Activated T-cell treated with anti-CD3 and anti-CD28 coated beads, Interleukin-2, amount 50 U/mL, for 4 hours (primary cell): Measurements from ENCODE around the gene EYS. TPM values are rescaled to one million over a fixed set of nuclear protein-coding genes. Genes with fewer than 3 reads are reported as not detected.

Experiments
- ATAC-seq, 2 donors: fragments of 200-7000 bp; cut with Tn5 transposase; one replicate each; pipeline ENCODE4 v1.10.0; 2021
- DNase-seq: peaks from one replicate; pipeline ENCODE4 v3.0.0-alpha.2; 2020
- H3K27me3 Mint-ChIP-seq: one replicate; pipeline ENCODE4 v1.8.0; 2021; ENCODE audit warnings: low read depth, mixed read lengths
- H3K36me3 Mint-ChIP-seq: one replicate; pipeline ENCODE4 v1.8.0; 2022; ENCODE audit warnings: mixed read lengths; ENCODE audit not compliant: insufficient read depth
- H3K4me1 Mint-ChIP-seq: one replicate; pipeline ENCODE4 v1.8.0; 2021; ENCODE audit warnings: low read depth, mixed read lengths
- H3K4me3 Mint-ChIP-seq: one replicate; pipeline ENCODE4 v1.8.0; 2021; ENCODE audit warnings: mild to moderate bottlenecking, moderate library complexity, mixed read lengths
- H3K9me3 Mint-ChIP-seq: one replicate; pipeline ENCODE4 v1.8.0; 2021; ENCODE audit warnings: mixed read lengths
- total RNA-seq, 3 donors: library from RNA; stranded (reverse); gene quantifications; one replicate each; pipeline ENCODE4 v1.2.1, GENCODE V29; 2021

EYS gene
- total RNA-seq, 3 donors from 2014 or later = not detected

GRCh38 chr6:65295812-65296211 is 411.2 kb downstream of the EYS start:
- Mint-ChIP-seq H3K4me3 (no peak overlapping the region), H3K27me3 (no peaks in the 10 kb centered on the region)

DNA sequence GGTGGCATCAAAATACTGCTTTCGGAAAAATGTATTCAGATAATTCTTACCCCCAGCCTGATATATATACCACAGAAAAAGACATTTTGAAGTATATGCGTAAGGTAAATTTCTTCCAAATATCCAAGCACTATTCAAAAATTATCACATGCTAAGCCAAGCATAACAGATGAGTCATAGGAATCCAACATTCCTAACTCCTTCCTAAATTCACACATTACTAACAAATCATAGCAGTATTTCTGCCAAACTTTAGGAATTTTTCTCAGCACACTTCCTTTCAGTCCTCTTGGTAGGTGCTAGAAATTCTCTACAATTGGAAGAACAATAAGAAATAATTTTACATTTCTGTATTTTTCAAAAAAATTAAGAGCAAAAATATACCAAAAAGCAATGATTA is 417.5 kb downstream of the EYS start:
- Mint-ChIP-seq H3K27me3 (no peaks in the 10 kb centered on the region), H3K9me3 (peaks cover 3% of the 10 kb centered on the region), H3K36me3 (no peaks in the 10 kb centered on the region), H3K4me1 (no peaks in the 10 kb centered on the region), H3K4me3 (no peak overlapping the region)
- DNase-seq (no peak), ATAC-seq (no peak)

More at GRCh38 chr6:65295812-65296211, 411.2 kb downstream of the EYS start:
- DNase-seq (no peak), ATAC-seq (no peak)
- Mint-ChIP-seq H3K4me1 (no peaks in the 10 kb centered on the region), H3K9me3 (peaks cover 12% of the 10 kb centered on the region), H3K36me3 (no peaks in the 10 kb centered on the region)

DNA sequence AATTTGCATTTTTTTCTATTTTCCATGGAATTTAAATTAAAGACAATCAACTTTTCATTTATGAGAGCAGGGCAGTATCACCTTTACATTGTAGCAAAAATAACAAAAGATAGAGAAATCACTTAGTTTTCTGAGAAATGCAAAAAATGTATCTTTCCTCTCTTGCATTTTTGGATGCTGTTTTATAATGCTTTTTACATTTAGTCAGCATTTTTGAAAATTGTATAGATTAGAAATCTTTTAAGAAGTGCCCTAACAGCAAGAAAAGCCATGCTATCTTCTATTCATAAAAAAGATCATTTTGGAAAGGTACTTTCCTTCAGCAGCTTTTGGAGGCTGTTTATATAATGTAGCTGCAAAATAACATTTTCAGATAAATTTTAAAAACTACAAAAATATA is 421.8 kb downstream of the EYS start:
- Mint-ChIP-seq H3K4me1 (no peaks in the 10 kb centered on the region), H3K9me3 (no peaks in the 10 kb centered on the region), H3K36me3 (no peaks in the 10 kb centered on the region), H3K4me3 (no peak overlapping the region), H3K27me3 (no peaks in the 10 kb centered on the region)
- ATAC-seq = no peak
- no peak for DNase-seq

GRCh38 chr6:65280060-65280459 is 427.0 kb downstream of the EYS start:
- H3K4me3 Mint-ChIP-seq = no peak overlapping the region
- H3K27me3 Mint-ChIP-seq = no peaks in the 10 kb centered on the region
- no peak for ATAC-seq
- no peak for DNase-seq
- H3K4me1 Mint-ChIP-seq = no peaks in the 10 kb centered on the region
- no peaks in the 10 kb centered on the region for H3K9me3 Mint-ChIP-seq
- H3K36me3 Mint-ChIP-seq = no peaks in the 10 kb centered on the region

GRCh38 chr6:65262241-65262640 is 444.8 kb downstream of the EYS start:
- H3K27me3 Mint-ChIP-seq = no peaks in the 10 kb centered on the region
- ATAC-seq (no peak), DNase-seq (no peak)
- no peaks in the 10 kb centered on the region for H3K4me1 Mint-ChIP-seq
- peaks cover 7% of the 10 kb centered on the region for H3K9me3 Mint-ChIP-seq
- H3K4me3 Mint-ChIP-seq = no peak overlapping the region
- H3K36me3 Mint-ChIP-seq = no peaks in the 10 kb centered on the region

GRCh38 chr6:65259982-65260381 is 447.0 kb downstream of the EYS start:
- no peak for ATAC-seq
- Mint-ChIP-seq H3K27me3 (no peaks in the 10 kb centered on the region), H3K36me3 (no peaks in the 10 kb centered on the region), H3K4me1 (no peaks in the 10 kb centered on the region), H3K4me3 (no peak overlapping the region), H3K9me3 (peaks cover 11% of the 10 kb centered on the region)
- DNase-seq = no peak

DNA sequence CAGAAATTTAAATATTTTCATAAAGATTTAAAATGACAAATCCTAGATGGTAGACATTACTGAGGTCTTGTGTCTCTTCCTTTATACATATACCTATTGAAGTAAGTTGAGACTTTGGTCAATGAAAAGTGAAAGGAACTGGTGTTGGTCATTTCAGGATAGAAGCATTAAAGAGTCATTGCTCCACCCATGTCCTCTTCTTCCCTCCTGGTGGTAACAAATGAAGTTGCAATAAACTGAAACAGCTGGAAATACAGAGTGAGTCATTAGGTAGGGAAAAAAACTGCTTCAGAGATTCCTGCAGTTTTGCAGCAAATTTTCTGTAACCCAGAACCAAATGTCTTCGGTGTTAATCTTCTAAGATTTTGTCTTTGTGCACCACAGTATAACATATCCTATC is 448.0 kb downstream of the EYS start:
- H3K36me3 Mint-ChIP-seq = no peaks in the 10 kb centered on the region
- H3K4me1 Mint-ChIP-seq = no peaks in the 10 kb centered on the region
- ATAC-seq (no peak), DNase-seq (no peak)
- H3K4me3 Mint-ChIP-seq = no peak overlapping the region
- H3K27me3 Mint-ChIP-seq = no peaks in the 10 kb centered on the region
- peaks cover 11% of the 10 kb centered on the region for H3K9me3 Mint-ChIP-seq

DNA sequence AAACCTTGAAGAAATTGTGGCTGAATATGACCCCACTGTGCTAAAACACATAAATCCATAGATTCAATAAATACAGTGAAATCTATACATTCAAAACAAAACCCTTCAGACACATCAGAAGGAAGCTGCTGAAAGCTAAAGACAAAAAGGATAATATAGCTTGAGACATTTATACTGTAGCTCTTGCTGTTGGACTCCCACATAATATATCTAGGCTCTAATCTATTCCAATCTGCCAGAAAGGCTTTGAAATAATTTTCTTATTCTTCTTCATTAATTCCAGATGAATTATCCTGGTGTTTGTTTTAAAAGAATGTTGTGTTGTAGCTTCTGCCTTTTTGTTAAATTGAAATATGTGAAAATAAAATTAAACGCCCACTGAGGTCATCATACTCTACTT is 454.0 kb downstream of the EYS start:
- DNase-seq (no peak), ATAC-seq (no peak)
- Mint-ChIP-seq H3K9me3 (peaks cover 8% of the 10 kb centered on the region), H3K4me1 (no peaks in the 10 kb centered on the region), H3K4me3 (no peak overlapping the region), H3K36me3 (no peaks in the 10 kb centered on the region), H3K27me3 (no peaks in the 10 kb centered on the region)

DNA sequence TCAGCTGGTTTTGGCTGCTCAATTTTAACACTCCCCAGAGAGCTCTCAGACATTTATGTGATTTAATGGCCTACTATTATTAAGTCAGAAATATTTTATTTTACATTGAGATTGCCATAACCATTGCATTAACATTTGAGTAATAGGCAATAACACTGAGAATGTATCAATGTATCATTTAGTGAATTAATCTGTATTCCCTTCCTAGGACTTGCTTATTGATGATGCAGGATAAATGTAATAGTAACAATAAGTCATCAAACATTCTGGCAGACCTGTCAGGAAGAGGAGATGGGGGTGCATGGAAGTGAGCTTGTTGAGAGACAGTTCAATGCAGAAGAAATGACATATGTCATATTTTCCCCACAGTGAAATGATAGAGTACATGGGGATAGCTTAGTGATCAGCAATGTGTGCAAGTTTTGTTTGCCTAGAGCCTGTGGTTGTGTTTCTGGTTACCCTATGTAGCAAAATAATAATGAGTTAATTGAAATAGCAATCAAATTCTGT is 458.9 kb downstream of the EYS start:
- H3K36me3 Mint-ChIP-seq = no peaks in the 10 kb centered on the region
- H3K9me3 Mint-ChIP-seq = peaks cover 7% of the 10 kb centered on the region

DNA sequence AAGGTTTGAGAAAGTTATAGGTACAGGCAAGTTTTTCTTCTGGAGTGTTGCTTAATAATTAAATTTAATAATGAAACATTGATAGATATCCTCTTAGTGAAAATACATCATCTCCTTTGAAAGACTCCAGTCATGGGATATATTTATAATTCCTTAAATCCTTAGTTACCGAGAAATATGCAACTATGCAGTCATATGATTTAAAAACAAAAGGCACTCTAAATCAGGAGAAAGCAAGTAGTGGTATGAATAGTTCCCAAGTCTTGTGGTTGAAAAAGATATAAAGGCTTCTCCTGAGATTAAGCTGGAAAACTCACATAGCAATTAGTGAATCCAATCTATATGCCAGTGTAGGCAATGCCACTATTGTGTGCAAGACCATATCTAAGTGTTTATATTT is 475.4 kb downstream of the EYS start:
- Mint-ChIP-seq H3K27me3 (no peaks in the 10 kb centered on the region), H3K4me3 (no peak overlapping the region), H3K9me3 (peaks cover 24% of the 10 kb centered on the region), H3K36me3 (no peaks in the 10 kb centered on the region), H3K4me1 (no peaks in the 10 kb centered on the region)
- no peak for ATAC-seq
- DNase-seq = no peak

More for the DNA sequence above, 458.9 kb downstream of the EYS start:
- Mint-ChIP-seq H3K4me3 (no peak overlapping the region), H3K4me1 (no peaks in the 10 kb centered on the region), H3K27me3 (no peaks in the 10 kb centered on the region)
- ATAC-seq (no peak), DNase-seq (no peak)

- Mint-ChIP-seq H3K9me3 (peaks cover 26% of the 10 kb centered on the region), H3K27me3 (no peaks in the 10 kb centered on the region), H3K4me3 (no peak overlapping the region), H3K4me1 (no peaks in the 10 kb centered on the region), H3K36me3 (no peaks in the 10 kb centered on the region)
- no peak for ATAC-seq
- DNase-seq = no peak
These were observed 477.2 kb downstream of the EYS start for GRCh38 chr6:65229825-65230224.

DNA sequence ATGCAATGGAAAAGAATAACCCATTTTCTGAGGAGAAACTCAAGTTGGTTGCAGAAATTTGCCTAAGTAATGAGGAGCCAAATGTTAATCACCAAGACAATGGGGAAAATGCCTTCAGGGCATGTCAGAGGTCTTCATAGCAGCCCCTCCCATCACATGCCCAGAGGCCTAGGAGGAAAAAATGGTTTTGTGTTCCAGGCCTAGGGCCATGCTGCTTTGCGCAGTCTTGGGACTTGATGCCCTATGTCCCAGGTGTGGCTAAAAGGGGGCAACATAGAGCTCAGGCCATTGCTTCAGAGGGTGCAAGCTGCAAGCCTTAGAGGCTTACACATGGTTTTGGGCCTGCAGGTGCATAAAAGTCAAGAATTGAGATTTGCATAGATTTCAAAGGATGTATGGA is 485.9 kb downstream of the EYS start:
- Mint-ChIP-seq H3K27me3 (no peaks in the 10 kb centered on the region), H3K4me3 (no peak overlapping the region), H3K36me3 (no peaks in the 10 kb centered on the region), H3K9me3 (peaks cover 26% of the 10 kb centered on the region), H3K4me1 (no peaks in the 10 kb centered on the region)
- no peak for DNase-seq
- ATAC-seq = no peak

- Mint-ChIP-seq H3K36me3 (no peaks in the 10 kb centered on the region), H3K4me3 (no peak overlapping the region), H3K4me1 (no peaks in the 10 kb centered on the region), H3K9me3 (peaks cover 13% of the 10 kb centered on the region), H3K27me3 (no peaks in the 10 kb centered on the region)
- ATAC-seq (no peak), DNase-seq (no peak)
These were observed 504.3 kb downstream of the EYS start for GRCh38 chr6:65202738-65203137.

GRCh38 chr6:65199683-65200082 is 507.3 kb downstream of the EYS start:
- H3K9me3 Mint-ChIP-seq = peaks cover 5% of the 10 kb centered on the region
- ATAC-seq = no peak

DNA sequence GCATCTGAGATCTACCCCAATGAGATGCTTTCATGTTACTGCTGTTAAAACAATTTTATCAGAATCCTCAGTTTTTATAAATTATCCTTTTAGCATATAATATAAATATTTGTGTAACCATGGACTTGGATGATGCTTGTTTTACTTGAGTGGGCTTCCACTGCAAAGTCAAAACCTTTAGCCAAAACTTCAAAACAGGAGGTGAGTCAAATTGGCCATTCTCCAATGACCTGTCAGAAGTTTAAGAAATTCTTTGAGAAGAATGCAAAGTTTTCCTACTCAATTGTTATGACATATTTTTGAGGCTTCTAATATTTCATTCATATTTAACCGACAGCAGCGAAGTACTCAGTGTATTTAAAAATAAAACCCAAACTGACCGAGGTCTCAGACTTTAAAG is 507.9 kb downstream of the EYS start:
- H3K4me3 Mint-ChIP-seq = no peak overlapping the region
- no peaks in the 10 kb centered on the region for H3K4me1 Mint-ChIP-seq
- no peak for ATAC-seq
- no peaks in the 10 kb centered on the region for H3K36me3 Mint-ChIP-seq
- peaks cover 5% of the 10 kb centered on the region for H3K9me3 Mint-ChIP-seq
- no peaks in the 10 kb centered on the region for H3K27me3 Mint-ChIP-seq
- no peak for DNase-seq

More at GRCh38 chr6:65199683-65200082, 507.3 kb downstream of the EYS start:
- Mint-ChIP-seq H3K36me3 (no peaks in the 10 kb centered on the region), H3K27me3 (no peaks in the 10 kb centered on the region), H3K4me3 (no peak overlapping the region), H3K4me1 (no peaks in the 10 kb centered on the region)
- no peak for DNase-seq

DNA sequence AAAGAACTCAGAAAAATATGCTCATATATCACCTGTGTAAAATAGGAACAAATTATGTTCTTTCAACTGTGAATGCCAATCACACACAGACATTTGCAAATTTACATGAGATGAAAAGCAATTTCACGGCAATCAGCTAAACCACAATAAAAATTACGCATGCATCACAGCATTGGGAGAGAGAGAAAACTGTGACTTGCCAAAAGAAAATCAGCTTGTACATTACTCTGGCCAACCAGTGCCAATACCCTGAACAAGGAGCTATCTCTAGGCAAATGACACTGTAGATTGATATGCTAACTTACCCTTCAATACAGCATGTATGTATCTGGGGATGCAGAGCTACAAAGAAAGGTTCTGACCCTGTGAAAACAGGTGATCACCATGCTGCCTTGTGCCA is 515.6 kb downstream of the EYS start:
- Mint-ChIP-seq H3K36me3 (no peaks in the 10 kb centered on the region), H3K9me3 (peaks cover 5% of the 10 kb centered on the region), H3K27me3 (no peaks in the 10 kb centered on the region), H3K4me3 (no peak overlapping the region), H3K4me1 (no peaks in the 10 kb centered on the region)
- DNase-seq = no peak
- no peak for ATAC-seq
